ENCODE results near the gene NR2F1-AS1.

NR2F1-AS1 gene

DNA sequence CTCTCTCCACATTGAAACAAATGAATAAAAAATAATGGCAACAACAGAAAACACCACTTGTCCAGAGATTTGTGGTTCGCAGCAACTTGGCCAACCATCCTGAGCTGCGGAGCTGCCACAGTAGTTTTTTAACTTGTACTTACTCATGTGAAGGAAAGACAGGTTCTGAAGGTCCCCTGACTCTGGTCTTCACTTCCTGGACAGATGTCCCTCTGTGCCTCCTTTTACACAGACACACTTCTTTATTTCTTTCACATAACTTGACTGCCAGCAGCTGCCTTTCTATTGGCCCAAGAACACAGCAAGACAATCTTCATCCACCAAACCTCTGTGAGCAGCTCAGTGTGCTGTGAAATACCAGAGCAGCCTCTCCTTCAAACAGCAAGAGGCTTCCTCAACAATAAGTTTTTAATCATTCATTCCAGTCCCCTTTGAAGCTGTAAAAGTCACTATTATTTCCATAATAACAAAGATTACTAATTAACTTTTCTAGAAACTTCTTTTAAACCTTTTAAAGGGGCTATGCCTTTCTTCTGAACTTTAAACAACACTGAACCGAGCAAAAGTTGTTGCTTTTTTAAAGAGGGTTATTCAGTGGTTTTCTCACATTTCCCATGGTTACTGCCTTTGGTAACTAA, 198.7 kb downstream of the NR2F1-AS1 start:
- DNase-seq, result no peak

DNA sequence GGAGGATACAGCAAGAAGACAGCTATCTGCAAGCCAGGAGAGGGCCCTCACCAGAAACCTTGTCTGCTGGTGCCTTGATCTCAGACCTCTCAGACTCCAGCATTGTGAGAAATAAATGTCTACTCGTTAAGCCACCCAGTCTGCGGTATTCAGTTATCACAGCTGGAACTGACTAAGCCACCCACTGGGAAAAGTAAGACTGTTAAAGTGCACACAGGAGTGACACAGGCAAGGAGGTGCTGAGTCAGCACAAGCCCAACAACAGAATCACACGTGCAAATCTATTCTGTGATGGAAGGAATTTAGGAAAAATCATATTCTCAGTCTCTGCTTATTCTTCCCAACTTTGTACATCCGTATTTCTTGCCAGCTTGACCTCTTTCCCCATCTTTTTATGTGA, 200.0 kb downstream of the NR2F1-AS1 start:
- DNase-seq, result no peak

DNA sequence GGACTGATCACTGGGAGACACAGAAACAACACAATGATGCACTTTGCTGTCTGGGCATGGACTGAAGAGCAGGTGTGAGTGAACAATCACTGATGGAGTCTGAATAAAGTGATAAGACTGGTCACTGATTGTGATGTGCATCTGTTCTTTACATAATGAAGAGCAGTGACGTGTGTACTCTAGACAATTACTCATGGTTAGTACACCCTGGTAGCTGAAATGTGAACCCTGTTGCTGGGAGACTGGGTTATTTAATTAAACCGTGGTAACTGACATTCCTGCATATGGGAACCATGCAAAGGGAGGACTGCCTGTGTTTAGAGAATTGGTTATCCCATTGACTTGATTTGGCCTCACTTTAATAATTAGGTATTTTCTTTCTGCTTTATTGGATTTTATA, 202.9 kb downstream of the NR2F1-AS1 start:
- DNase-seq, result no peak

DNA sequence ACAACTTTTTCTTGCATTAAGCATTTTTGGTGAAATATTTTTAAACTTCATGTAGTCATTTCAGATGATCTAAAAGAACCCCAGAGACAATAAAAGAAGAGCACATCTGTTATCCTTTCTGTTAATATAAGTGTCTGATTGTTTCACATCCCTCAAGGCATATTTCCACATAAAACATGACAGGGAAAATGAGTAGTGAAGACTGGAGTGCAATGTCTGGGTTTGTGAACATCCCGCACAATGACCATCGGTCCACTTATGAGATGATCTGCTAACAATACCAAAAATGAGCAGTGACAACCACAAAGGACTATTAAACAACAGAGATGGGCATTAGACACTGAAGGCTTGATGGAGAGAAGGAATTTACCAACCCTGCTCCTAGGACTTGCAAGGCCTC, 209.1 kb downstream of the NR2F1-AS1 start:
- no peak for DNase-seq

DNA sequence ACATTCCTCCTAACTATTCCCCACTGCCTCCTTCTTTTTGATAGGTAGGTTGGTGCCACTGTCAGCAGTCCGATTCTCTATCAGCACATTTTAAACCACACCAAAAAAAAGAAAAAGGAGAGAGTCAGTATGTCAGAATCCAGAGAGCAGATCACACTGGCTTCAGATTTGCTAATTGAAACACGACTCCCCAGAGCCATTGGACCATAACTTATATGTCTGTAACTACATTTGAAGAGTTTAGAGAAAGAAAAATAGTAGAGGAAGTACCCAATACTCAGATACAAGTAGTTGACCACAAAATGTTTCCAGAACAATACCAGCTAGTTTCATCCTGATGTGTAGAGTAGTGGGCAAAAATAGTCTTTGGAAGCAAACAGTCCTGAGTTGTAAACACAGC, 216.6 kb downstream of the NR2F1-AS1 start:
- DNase-seq, result no peak

DNA sequence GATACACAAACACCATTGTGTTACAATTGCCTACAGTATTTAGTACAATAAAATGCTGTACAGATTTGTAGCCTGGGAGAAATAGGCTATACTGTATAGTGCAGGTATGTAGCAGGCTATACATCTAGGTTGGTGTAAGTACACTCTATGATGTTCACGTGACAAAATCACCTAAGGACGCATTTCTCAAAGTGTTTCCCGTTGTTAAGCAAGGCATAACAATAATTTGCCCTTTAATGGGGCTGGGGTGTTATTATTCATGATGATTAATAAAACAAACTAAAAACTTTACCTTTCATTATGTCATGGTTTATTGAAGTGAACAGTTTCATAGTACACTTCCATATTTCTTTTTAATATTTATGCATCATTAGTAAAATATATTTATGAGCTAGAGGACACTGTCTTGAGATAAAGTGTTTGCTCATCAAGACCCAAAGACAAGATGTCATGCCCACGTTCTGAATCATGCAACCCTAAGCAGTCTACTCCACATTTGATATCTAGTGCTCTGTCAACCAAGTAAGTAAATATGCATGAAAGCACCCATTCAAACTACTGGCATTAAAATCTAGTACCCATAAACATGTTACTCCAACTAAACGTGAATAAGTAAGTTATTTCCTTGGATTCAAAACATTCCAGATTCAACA, 220.5 kb downstream of the NR2F1-AS1 start:
- DNase-seq, result no peak

DNA sequence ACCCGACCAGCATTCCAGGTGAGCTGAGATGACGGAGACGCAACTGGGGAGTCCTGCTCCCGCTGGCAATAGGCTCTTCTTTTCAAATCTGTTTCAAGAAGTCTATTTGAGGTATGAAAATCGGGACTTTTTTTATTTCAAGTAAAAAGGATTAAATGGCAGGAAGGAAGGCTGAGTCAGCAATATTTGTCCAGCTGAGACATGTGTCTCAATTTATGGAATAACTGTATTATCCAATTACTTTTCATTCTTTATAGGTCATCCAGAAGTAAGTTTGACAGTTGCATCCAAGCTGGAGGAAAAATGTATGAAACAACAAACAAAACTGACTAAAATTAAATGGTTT, 221.1 kb downstream of the NR2F1-AS1 start:
- no peak for DNase-seq
